Measurements from ENCODE around the gene PAXIP1.

The PAXIP1 gene

GRCh38 chr7:154968336-154969001, 34.5 kb downstream of the PAXIP1 start:
- no peak overlapping the region for H3K4me2 ChIP-seq
- TF ChIP-seq CTCF (conservative IDR thresholded peaks at IDR 0.05; ENCODE audit: low read depth, low read length) = no peak
- H3K79me2 ChIP-seq (ENCODE audit: insufficient read depth, low read depth) = no peaks in the 10 kb centered on the region
- no peak overlapping the region for H3K27ac ChIP-seq
- H4K20me1 ChIP-seq (ENCODE audit: insufficient read depth) = no peaks in the 10 kb centered on the region
- H2AFZ ChIP-seq (ENCODE audit: low read depth) = no peak overlapping the region
- no peaks in the 10 kb centered on the region for H3K4me1 ChIP-seq (ENCODE audit: low read depth, poor library complexity, severe bottlenecking)
- H3K4me3 ChIP-seq (IDR thresholded peaks at IDR 0.05; ENCODE audit: insufficient read depth, low read depth, low read length) = no peak overlapping the region
- peaks cover 12% of the 10 kb centered on the region; the same call in 1 of the 2 replicates for H3K36me3 ChIP-seq (ENCODE audit: insufficient read depth)
- H3K9ac ChIP-seq = no peak overlapping the region
- H3K27me3 ChIP-seq (ENCODE audit: insufficient read depth, low read depth) = no peaks in the 10 kb centered on the region

GRCh38 chr7:154967401-154967955, 35.4 kb downstream of the PAXIP1 start:
- Histone ChIP-seq H3K4me3 (IDR thresholded peaks at IDR 0.05; ENCODE audit: insufficient read depth, low read depth, low read length) (no peak overlapping the region), H3K27ac (no peak overlapping the region), H4K20me1 (ENCODE audit: insufficient read depth) (no peaks in the 10 kb centered on the region), H3K79me2 (ENCODE audit: insufficient read depth, low read depth) (no peaks in the 10 kb centered on the region), H3K27me3 (ENCODE audit: insufficient read depth, low read depth) (no peaks in the 10 kb centered on the region), H3K4me1 (ENCODE audit: low read depth, poor library complexity, severe bottlenecking) (no peaks in the 10 kb centered on the region), H3K9ac (no peak overlapping the region), H3K36me3 (ENCODE audit: insufficient read depth) (peaks cover 12% of the 10 kb centered on the region; the same call in 1 of the 2 replicates), H2AFZ (ENCODE audit: low read depth) (no peak overlapping the region), H3K4me2 (no peak overlapping the region)
- no peak for TF ChIP-seq CTCF (conservative IDR thresholded peaks at IDR 0.05; ENCODE audit: low read depth, low read length)

GRCh38 chr7:154965014-154965413, 37.9 kb downstream of the PAXIP1 start:
- Histone ChIP-seq H3K27me3 (ENCODE audit: insufficient read depth, low read depth) (no peaks in the 10 kb centered on the region), H3K79me2 (ENCODE audit: insufficient read depth, low read depth) (no peaks in the 10 kb centered on the region), H3K36me3 (ENCODE audit: insufficient read depth) (peaks cover 17% of the 10 kb centered on the region; the same call in 1 of the 2 replicates), H3K4me2 (no peak overlapping the region), H2AFZ (ENCODE audit: low read depth) (no peak overlapping the region), H3K9ac (no peak overlapping the region), H3K4me3 (IDR thresholded peaks at IDR 0.05; ENCODE audit: insufficient read depth, low read depth, low read length) (no peak overlapping the region), H3K4me1 (ENCODE audit: low read depth, poor library complexity, severe bottlenecking) (no peaks in the 10 kb centered on the region), H3K27ac (no peak overlapping the region), H4K20me1 (ENCODE audit: insufficient read depth) (no peaks in the 10 kb centered on the region)
- no peak for TF ChIP-seq CTCF (conservative IDR thresholded peaks at IDR 0.05; ENCODE audit: low read depth, low read length)

GRCh38 chr7:154960063-154960790, 42.7 kb downstream of the PAXIP1 start:
- Histone ChIP-seq H2AFZ (ENCODE audit: low read depth) (no peak overlapping the region), H3K36me3 (ENCODE audit: insufficient read depth) (peaks cover 12% of the 10 kb centered on the region; the same call in 1 of the 2 replicates), H3K27ac (no peak overlapping the region), H4K20me1 (ENCODE audit: insufficient read depth) (no peaks in the 10 kb centered on the region), H3K4me2 (no peak overlapping the region), H3K4me1 (ENCODE audit: low read depth, poor library complexity, severe bottlenecking) (no peaks in the 10 kb centered on the region), H3K9ac (no peak overlapping the region), H3K4me3 (IDR thresholded peaks at IDR 0.05; ENCODE audit: insufficient read depth, low read depth, low read length) (no peak overlapping the region), H3K27me3 (ENCODE audit: insufficient read depth, low read depth) (no peaks in the 10 kb centered on the region), H3K79me2 (ENCODE audit: insufficient read depth, low read depth) (no peaks in the 10 kb centered on the region)
- TF ChIP-seq CTCF (conservative IDR thresholded peaks at IDR 0.05; ENCODE audit: low read depth, low read length) = no peak

Measured in KMS-11 (cell line).